GM21515 (cell line): ENCODE data around the gene RNASEH1.
A peak's percentile ranks its signal among the peaks of the same experiment; 100 is the strongest.

Experiments
- ATAC-seq: cut with Tn5 transposase; IDR thresholded peaks from one replicate; pipeline ENCODE4 v1.9.1; 2021; ENCODE audit not compliant: unreplicated experiment

Gene RNASEH1

GRCh38 chr2:3558205-3559014 is at the start of gene RNASEH1:
RNASEH1 (minus strand) TSS chr2:3558333; CDS start chr2:3558260, 73 bp downstream.
- peak; percentile 97 for ATAC-seq

GRCh38 chr2:3606370-3607201 is 48.5 kb upstream of the RNASEH1 start:
- no peak for ATAC-seq

GRCh38 chr2:3606028-3606369 is 47.9 kb upstream of the RNASEH1 start:
- no peak for ATAC-seq

GRCh38 chr2:3604991-3605961 is 47.1 kb upstream of the RNASEH1 start:
- ATAC-seq = no peak

- ATAC-seq = no peak
These were observed 46.2 kb upstream of the RNASEH1 start for GRCh38 chr2:3604207-3604877.

GRCh38 chr2:3603536-3604206 is 45.5 kb upstream of the RNASEH1 start:
- no peak for ATAC-seq

GRCh38 chr2:3602553-3603339 is 44.6 kb upstream of the RNASEH1 start:
- ATAC-seq = no peak

- no peak for ATAC-seq
These were observed 43.6 kb upstream of the RNASEH1 start for GRCh38 chr2:3601561-3602271.

- no peak for ATAC-seq
These were observed 42.2 kb upstream of the RNASEH1 start for GRCh38 chr2:3600256-3600855.

- ATAC-seq = no peak
These were observed 41.0 kb upstream of the RNASEH1 start for GRCh38 chr2:3598912-3599854.

- no peak for ATAC-seq
These were observed 40.2 kb upstream of the RNASEH1 start for GRCh38 chr2:3598197-3598910.

- no peak for ATAC-seq
These were observed 39.4 kb upstream of the RNASEH1 start for GRCh38 chr2:3597567-3597966.

GRCh38 chr2:3596901-3597417 is 38.8 kb upstream of the RNASEH1 start:
- no peak for ATAC-seq

- ATAC-seq = peak; percentile 85
These were observed 37.9 kb upstream of the RNASEH1 start for GRCh38 chr2:3595985-3596384.

- no peak for ATAC-seq
These were observed 37.3 kb upstream of the RNASEH1 start for GRCh38 chr2:3595404-3595803.
